ENCODE data around the gene NEURL1.
"Not testable (repeated sequence)": the region's sequence is repeated elsewhere in the genome, so short reads cannot be mapped to it uniquely, and the experiment has no call there.

The NEURL1 gene

DNA sequence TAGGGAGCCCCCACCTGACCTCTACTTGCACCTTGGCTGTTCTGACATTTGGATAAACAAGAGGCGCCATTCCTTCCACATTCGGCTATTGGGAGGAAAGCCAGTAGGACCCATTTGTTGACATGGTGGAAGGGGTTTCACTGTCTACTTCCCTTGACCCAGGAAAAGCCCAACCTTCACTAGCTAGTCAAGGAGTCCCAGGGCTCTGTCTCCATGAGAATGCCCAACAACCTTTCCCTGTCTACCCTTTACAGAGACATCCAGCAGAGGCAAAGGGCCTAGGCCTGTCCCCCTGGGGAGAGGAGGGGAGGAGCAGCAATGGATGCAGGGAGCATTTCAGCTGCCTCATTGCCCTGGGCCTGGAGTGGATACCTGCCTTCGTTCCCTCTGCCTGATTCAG lies 136.1 kb downstream of the NEURL1 start:
- DNase-seq, result no peak

DNA sequence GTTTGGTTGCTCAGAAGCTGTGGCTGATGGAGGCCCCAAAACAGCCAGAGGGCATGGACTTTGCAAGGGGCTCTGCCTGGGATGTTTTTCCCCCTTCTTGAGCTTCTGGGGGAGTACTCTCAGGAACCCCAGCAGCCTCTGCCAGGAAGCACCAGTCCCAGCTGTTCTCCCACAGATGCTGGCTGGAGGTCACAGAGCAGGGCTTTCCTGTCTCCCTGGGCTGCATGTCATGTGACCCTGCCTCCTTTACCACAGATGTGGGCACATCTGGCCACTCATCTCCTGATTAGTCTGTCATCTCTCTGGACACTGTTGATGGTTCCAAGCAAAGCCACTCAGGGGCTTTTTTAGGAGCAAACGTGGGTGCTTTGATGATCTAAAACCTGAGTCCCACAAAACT lies 136.7 kb downstream of the NEURL1 start:
- DNase-seq, result no peak

DNA sequence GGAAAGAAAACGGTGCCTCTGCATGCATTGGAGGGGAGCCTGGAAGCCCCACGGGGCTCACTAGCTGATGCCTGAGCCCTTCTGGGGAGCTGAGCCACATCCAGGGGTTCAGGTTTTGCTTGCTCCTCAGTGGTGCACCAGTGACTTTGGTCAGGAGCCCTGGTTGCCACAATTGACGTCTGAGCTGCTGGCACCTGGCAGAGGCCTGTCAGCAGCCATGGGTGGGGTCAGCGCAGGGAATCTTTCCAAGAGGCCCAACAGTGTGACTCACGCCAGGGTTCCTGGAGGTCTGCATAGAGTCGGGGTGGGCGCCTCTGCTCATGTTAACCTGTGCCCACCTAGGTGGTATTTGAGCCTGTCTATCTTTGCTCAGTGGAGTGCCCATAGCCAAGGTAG lies 138.7 kb downstream of the NEURL1 start:
- no peak for DNase-seq

DNA sequence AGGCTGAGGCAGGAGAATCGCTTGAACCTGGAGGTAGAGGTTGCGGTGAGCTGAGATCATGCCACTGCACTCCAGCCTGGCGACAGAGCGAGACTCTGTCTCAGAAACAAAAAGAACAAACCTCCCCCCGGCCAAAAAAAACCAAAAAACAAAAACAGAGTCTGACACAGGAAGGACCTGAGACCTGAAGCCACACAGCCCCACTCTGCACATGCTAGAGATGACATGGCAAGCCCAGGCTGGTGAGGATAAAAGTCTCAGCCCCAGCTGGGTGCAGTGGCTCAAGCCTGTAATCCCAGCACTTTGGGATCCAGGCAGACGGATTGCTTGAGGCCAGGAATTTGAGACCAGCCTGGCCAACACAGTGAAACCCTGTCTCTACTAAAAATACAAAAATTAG lies 139.4 kb downstream of the NEURL1 start:
- not testable (repeated sequence) for DNase-seq

DNA sequence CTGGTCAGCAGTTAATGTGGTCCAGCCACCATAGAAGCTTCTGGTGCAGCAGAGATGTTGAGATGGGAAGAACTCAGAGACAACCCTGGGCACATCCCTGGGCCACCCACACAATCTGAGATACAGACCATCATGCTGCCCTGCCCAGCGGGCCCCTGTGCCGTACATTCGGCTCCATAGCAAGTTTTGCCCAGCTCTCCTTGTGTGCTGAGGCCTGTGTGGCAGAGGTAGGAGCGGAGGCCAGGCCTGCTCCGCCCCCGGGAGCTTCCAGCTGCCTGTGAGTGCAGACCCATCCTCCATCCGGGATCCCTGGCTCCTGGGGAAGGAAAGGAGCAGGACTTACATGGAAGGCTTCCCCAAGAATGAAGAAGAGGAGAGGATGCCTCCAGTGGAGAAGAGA lies 140.3 kb downstream of the NEURL1 start:
- no peak for DNase-seq

DNA sequence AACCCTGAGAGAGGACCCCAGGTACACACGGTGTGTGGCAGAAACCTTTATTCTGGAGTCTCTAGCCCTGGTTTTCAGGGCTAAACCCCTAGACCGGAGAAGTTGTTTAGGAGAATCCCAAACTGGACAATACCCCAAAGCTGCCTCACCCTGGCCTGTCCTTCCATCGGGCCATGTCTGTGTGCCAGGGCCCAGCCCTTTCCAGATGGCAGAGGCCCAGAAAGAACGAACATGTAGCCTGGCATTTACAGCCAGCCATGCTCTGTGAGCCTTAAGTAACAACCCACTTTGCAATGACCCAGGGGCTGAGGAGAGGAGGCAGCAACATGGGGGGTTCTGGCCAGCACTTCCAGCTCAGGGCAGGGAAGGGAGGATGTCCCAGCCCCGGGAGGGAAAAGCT lies 142.1 kb downstream of the NEURL1 start:
- DNase-seq, result no peak

DNA sequence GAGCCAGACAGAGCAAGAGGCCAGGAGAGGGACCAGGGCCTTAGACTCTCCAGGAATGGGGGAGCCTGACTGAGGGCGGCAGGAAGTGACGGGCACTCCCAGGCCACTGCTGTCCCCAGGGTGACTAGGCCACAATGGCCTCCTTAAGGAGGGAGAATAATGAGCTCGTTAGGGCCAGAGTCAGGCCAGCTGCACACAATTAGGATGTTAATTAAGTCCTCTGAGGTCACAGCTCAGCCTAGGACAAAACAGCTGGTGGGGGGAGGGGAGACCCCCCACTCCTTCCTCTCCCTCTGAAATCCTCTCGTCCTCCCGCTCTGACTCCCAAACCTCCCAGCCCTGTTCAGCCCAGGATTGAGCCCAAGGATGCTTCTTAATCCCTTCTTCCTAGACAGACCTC lies 143.0 kb downstream of the NEURL1 start:
- DNase-seq, result no peak

DNA sequence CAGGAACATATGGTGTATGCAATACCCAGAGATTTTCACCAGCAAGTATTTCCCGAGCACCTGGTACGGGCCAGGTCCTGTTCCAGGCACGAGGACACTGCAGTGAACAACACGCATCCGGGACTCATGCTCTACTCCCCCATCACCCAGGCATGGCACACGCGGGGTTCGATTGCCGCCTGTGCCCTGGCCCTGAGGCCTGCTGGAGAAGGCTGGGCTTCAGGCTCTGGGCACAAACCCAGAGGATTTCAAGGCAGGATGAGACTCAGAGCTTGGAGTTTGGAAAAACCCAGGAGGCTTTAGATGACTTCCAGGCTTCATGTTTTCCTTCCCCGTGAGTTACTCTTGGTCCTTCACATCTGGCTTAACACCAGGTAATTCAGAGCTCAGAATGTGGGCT lies 143.5 kb downstream of the NEURL1 start:
- DNase-seq, result no peak

DNA sequence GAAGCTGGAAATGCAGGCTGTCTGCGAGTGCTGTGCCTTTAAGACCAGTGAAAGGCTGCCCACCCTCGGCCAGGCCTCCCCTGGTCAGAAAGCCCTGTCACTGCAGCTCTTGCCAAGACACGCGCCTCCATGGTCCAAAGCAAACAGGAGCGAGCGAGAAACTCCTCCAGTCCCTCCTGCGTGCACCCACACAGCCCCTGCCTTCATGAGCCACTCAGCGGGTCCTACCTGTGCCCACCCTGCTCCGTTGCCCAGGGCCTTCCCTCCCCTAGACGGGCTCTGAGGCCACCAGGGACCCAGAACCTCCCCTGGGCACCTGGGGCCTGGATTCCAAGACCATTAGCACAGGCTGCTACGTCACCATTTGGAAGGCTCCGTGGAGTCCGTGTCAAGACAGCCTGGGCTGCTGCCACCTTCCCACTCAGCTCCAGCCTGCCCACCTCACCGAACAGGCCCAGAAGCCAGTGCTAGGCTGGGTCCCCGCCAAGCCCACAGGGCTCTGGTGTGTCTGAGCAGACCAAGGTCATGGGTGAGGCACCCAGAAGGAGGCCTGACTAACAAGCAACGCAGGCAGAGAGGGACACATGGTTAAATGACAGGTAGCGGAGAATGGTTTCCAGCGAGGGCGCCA lies 144.5 kb downstream of the NEURL1 start:
- no peak for DNase-seq

DNA sequence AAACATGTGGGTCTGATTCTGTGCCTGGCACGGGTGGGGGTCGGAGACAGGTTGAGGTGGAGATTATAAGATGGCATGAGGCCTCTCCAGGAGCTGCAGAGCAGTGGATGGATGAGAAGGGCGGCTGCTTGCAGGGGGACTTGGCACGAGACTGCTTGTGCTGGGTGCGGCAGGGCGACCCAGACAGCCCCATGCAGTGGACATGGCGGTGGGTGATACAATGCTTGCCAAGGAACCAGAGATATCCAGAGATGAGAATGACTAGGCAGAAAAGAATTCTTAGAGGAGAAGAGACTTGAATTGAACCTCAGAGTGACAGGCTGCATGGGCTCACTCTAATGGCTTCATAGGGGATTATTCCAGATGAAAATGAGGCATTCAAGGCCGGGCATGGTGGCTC lies 145.4 kb downstream of the NEURL1 start:
- no peak for DNase-seq

DNA sequence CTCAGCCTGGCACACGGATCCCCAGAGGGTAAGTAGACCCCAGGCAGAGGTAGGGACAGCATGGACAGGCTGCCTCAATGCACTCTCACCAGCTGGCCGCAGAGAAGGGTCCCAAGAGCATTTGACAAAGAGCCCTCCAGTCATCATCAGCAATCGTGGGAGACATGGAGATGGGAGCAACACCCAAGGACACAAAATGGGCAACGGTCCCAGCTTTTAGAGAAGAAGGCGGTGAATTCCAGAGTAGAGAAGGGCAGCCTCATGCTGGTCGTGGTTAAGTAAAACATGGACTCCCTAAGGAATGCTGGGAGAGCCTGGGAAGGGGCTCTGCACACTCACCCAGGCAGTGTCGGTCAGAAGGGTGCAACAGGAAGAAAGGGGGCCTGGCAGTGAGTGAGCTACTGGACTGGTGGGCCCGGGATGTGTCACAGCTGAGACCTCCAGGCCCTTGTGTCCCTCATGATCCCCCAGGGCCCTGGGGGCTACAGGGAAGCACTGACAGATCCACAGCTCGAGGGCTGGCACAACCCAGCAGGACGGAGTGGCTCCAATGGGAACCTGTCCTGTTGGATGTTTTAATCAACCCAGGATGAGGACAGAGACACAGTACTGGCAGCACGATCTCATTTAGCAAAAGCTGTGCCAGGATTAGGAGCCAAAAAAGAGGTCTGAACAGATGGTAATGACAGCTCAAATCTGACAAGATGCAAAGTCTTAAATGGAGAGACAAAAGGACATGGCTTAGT lies 147.1 kb downstream of the NEURL1 start:
- no peak for DNase-seq

DNA sequence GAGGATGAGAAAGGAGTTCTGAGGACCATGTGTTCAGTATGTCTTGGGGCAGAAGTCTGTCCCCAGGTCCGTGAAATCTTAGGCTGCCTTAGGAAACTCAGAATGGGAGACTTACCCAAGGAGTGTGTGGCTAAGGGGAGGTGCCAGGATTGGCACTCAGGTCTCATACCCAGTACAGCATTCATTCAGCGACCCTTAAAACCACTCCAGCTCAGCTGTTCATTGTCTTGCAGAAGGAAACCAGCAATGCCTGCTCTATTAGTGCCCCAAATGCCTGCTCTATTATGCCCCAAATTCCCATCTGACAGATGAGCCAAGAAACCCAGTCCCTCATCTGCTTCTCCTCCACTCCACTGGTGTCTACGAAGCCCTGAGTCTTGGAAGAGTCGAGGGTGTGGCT lies 147.8 kb downstream of the NEURL1 start:
- no peak for DNase-seq

All from stimulated activated naive CD4-positive, alpha-beta T cell (primary cell).